IgD-negative memory B cell (primary cell): ENCODE data around the gene PTPN4. TPM values are rescaled to one million over a fixed set of nuclear protein-coding genes. Genes with fewer than 3 reads are reported as not detected.

Source experiments
- H3K27ac Mint-ChIP-seq, 3 donors: one replicate each; pipeline ENCODE4 v1.8.0; 2020 to 2022; ENCODE audit warnings: mild to moderate bottlenecking in 3 of 3, mixed read lengths in 3 of 3, moderate library complexity in 1 of 3
- H3K27me3 Mint-ChIP-seq: one replicate; pipeline ENCODE4 v1.8.0; 2021; ENCODE audit warnings: mixed read lengths
- H3K36me3 Mint-ChIP-seq: one replicate; pipeline ENCODE4 v1.8.0; 2020; ENCODE audit warnings: mild to moderate bottlenecking, mixed read lengths
- H3K4me1 Mint-ChIP-seq, 3 donors: one replicate each; pipeline ENCODE4 v1.8.0; 2020 to 2022; ENCODE audit warnings: mixed read lengths in 3 of 3, mild to moderate bottlenecking in 1 of 3
- H3K4me3 Mint-ChIP-seq, 4 donors: one replicate each; pipeline ENCODE4 v1.8.0; 2020 to 2022; ENCODE audit warnings: mild to moderate bottlenecking in 4 of 4, mixed read lengths in 4 of 4, moderate library complexity in 3 of 4
- H3K9me3 Mint-ChIP-seq, 3 donors: one replicate each; pipeline ENCODE4 v1.8.0; 2020 to 2021; ENCODE audit warnings: mixed read lengths in 3 of 3, mild to moderate bottlenecking in 1 of 3
- polyA plus RNA-seq: library from polyadenylated mRNA; unstranded; fragments of 300-500 nt; fragmentation: Illumina TruSeq; gene quantifications from one replicate; pipeline ENCODE4 v1.2.3, GENCODE V29; 2021

PTPN4 gene
- polyA plus RNA-seq, 1 donor from 2014 or later: 21.4 TPM

GRCh38 chr2:119826370-119826961 is 66.7 kb downstream of the PTPN4 start:
- Mint-ChIP-seq H3K27me3 (no peaks in the 10 kb centered on the region), H3K9me3 (peaks cover 0 to 1% (median 0%) of the 10 kb centered on the region in 3 donors), H3K27ac (no peak overlapping the region), H3K36me3 (peaks cover 9% of the 10 kb centered on the region), H3K4me3 (no peak overlapping the region), H3K4me1 (peaks cover 15 to 21% (median 16%) of the 10 kb centered on the region in 3 donors)

- Mint-ChIP-seq H3K27ac (no peak overlapping the region), H3K4me3 (no peak overlapping the region), H3K4me1 (peaks cover 17 to 33% (median 25%) of the 10 kb centered on the region in 3 donors), H3K9me3 (peaks cover 0 to 1% (median 0%) of the 10 kb centered on the region in 3 donors), H3K36me3 (peaks cover 6% of the 10 kb centered on the region), H3K27me3 (no peaks in the 10 kb centered on the region)
Measured at GRCh38 chr2:119827866-119828507, 68.3 kb downstream of the PTPN4 start.

GRCh38 chr2:119836455-119837142 is 76.9 kb downstream of the PTPN4 start:
- Mint-ChIP-seq H3K4me1 (peaks cover 16 to 29% (median 29%) of the 10 kb centered on the region in 3 donors), H3K27me3 (no peaks in the 10 kb centered on the region), H3K36me3 (peaks cover 6% of the 10 kb centered on the region), H3K9me3 (no peaks in the 10 kb centered on the region), H3K4me3 (no peak overlapping the region), H3K27ac (no peak overlapping the region)

- Mint-ChIP-seq H3K9me3 (no peaks in the 10 kb centered on the region), H3K27ac (peak overlapping the region in 1 of 3 donors; percentile 0), H3K4me3 (no peak overlapping the region), H3K27me3 (no peaks in the 10 kb centered on the region), H3K4me1 (peaks cover 16 to 29% (median 29%) of the 10 kb centered on the region in 3 donors), H3K36me3 (peaks cover 8% of the 10 kb centered on the region)
Measured at GRCh38 chr2:119837350-119837749, 77.6 kb downstream of the PTPN4 start.

GRCh38 chr2:119837759-119838158 is 78.0 kb downstream of the PTPN4 start:
- Mint-ChIP-seq H3K9me3 (no peaks in the 10 kb centered on the region), H3K27ac (peak overlapping the region in 1 of 3 donors; percentile 0), H3K36me3 (peaks cover 8% of the 10 kb centered on the region), H3K4me1 (peaks cover 14 to 30% (median 26%) of the 10 kb centered on the region in 3 donors), H3K4me3 (peak overlapping the region in 1 of 4 donors; percentile 14), H3K27me3 (no peaks in the 10 kb centered on the region)

GRCh38 chr2:119838179-119838578 is 78.5 kb downstream of the PTPN4 start:
- H3K4me3 Mint-ChIP-seq: no peak overlapping the region
- H3K27me3 Mint-ChIP-seq: no peaks in the 10 kb centered on the region
- peaks cover 8% of the 10 kb centered on the region for H3K36me3 Mint-ChIP-seq
- no peak overlapping the region for H3K27ac Mint-ChIP-seq
- H3K4me1 Mint-ChIP-seq: peaks cover 9 to 26% (median 22%) of the 10 kb centered on the region in 3 donors
- H3K9me3 Mint-ChIP-seq: no peaks in the 10 kb centered on the region

- Mint-ChIP-seq H3K9me3 (peaks cover 0 to 5% (median 3%) of the 10 kb centered on the region in 3 donors), H3K4me3 (no peak overlapping the region), H3K36me3 (peaks cover 12% of the 10 kb centered on the region), H3K27me3 (no peaks in the 10 kb centered on the region), H3K4me1 (peaks cover 6 to 20% (median 12%) of the 10 kb centered on the region in 3 donors), H3K27ac (no peak overlapping the region)
Measured at GRCh38 chr2:119841550-119841949, 81.8 kb downstream of the PTPN4 start.

GRCh38 chr2:119846021-119846420 is 86.3 kb downstream of the PTPN4 start:
- peaks cover 4 to 12% (median 7%) of the 10 kb centered on the region in 3 donors for H3K4me1 Mint-ChIP-seq
- H3K9me3 Mint-ChIP-seq: peaks cover 2 to 18% (median 10%) of the 10 kb centered on the region in 3 donors
- no peaks in the 10 kb centered on the region for H3K27me3 Mint-ChIP-seq
- H3K27ac Mint-ChIP-seq: no peak overlapping the region
- H3K4me3 Mint-ChIP-seq: no peak overlapping the region
- H3K36me3 Mint-ChIP-seq: peaks cover 24% of the 10 kb centered on the region

- Mint-ChIP-seq H3K9me3 (peaks cover 2 to 40% (median 16%) of the 10 kb centered on the region in 3 donors), H3K4me1 (peaks cover 0 to 9% (median 0%) of the 10 kb centered on the region in 3 donors), H3K27ac (no peak overlapping the region), H3K27me3 (no peaks in the 10 kb centered on the region), H3K4me3 (peak overlapping the region in 1 of 4 donors; percentile 71), H3K36me3 (peaks cover 22% of the 10 kb centered on the region)
Measured at GRCh38 chr2:119849838-119850565, 90.3 kb downstream of the PTPN4 start.

GRCh38 chr2:119852214-119852613 is 92.5 kb downstream of the PTPN4 start:
- H3K4me1 Mint-ChIP-seq: peaks cover 0 to 7% (median 4%) of the 10 kb centered on the region in 3 donors
- H3K27me3 Mint-ChIP-seq: no peaks in the 10 kb centered on the region
- H3K9me3 Mint-ChIP-seq: peaks cover 2 to 35% (median 13%) of the 10 kb centered on the region in 3 donors
- peaks cover 19% of the 10 kb centered on the region for H3K36me3 Mint-ChIP-seq
- H3K4me3 Mint-ChIP-seq: peak overlapping the region in 1 of 4 donors; percentile 37
- no peak overlapping the region for H3K27ac Mint-ChIP-seq

- Mint-ChIP-seq H3K4me1 (peaks cover under 1 to 5% (median 5%) of the 10 kb centered on the region in 3 donors), H3K27ac (no peak overlapping the region), H3K27me3 (no peaks in the 10 kb centered on the region), H3K4me3 (no peak overlapping the region), H3K9me3 (peaks cover 2 to 35% (median 10%) of the 10 kb centered on the region in 3 donors), H3K36me3 (peaks cover 10% of the 10 kb centered on the region)
Measured at GRCh38 chr2:119853777-119854399, 94.2 kb downstream of the PTPN4 start.

GRCh38 chr2:119856469-119856901 is 96.8 kb downstream of the PTPN4 start:
- Mint-ChIP-seq H3K4me3 (no peak overlapping the region), H3K4me1 (peaks cover 7 to 19% (median 13%) of the 10 kb centered on the region in 3 donors), H3K27ac (no peak overlapping the region), H3K36me3 (no peaks in the 10 kb centered on the region), H3K27me3 (no peaks in the 10 kb centered on the region), H3K9me3 (peaks cover 0 to 18% (median 6%) of the 10 kb centered on the region in 3 donors)

GRCh38 chr2:119857742-119858141 is 98.0 kb downstream of the PTPN4 start:
- Mint-ChIP-seq H3K36me3 (no peaks in the 10 kb centered on the region), H3K4me1 (peaks cover 8 to 27% (median 18%) of the 10 kb centered on the region in 3 donors), H3K27me3 (no peaks in the 10 kb centered on the region), H3K27ac (no peak overlapping the region), H3K4me3 (no peak overlapping the region), H3K9me3 (peaks cover 0 to 8% (median 3%) of the 10 kb centered on the region in 3 donors)

GRCh38 chr2:119859528-119859927 is 99.8 kb downstream of the PTPN4 start:
- H3K27ac Mint-ChIP-seq: no peak overlapping the region
- no peak overlapping the region for H3K4me3 Mint-ChIP-seq
- no peaks in the 10 kb centered on the region for H3K9me3 Mint-ChIP-seq
- H3K4me1 Mint-ChIP-seq: peaks cover 14 to 34% (median 18%) of the 10 kb centered on the region in 3 donors
- H3K27me3 Mint-ChIP-seq: no peaks in the 10 kb centered on the region
- peaks cover 5% of the 10 kb centered on the region for H3K36me3 Mint-ChIP-seq
